GM23338 (cell line): ENCODE results near the gene FOXD4L1.
"Not testable (repeated sequence)": the region's sequence is repeated elsewhere in the genome, so short reads cannot be mapped to it uniquely, and the experiment has no call there.

Experiments used
- CREB1 ChIP-seq: fragments of 250-450 bp; sonication (Bioruptor Pico); IDR thresholded peaks from 2 replicates; pipeline ENCODE4 v1.5.0; 2020; ENCODE audit warnings: low read depth, mild to moderate bottlenecking, moderate library complexity
- EZH2 ChIP-seq: fragments of 200-600 bp; sonication (generic); IDR thresholded peaks from one replicate; pipeline ENCODE4 v1.8.0; 2017; ENCODE audit warnings: antibody characterized with exemption, mild to moderate bottlenecking, low read depth; ENCODE audit not compliant: unreplicated experiment
- EZH2phosphoT487 ChIP-seq: fragments of 200-600 bp; sonication (generic); IDR thresholded peaks from one replicate; pipeline ENCODE4 v1.8.1; 2018; ENCODE audit warnings: antibody characterized with exemption; ENCODE audit not compliant: unreplicated experiment
- JUNB ChIP-seq: IDR thresholded peaks from one replicate; pipeline ENCODE4 v1.6.1; 2016; ENCODE audit warnings: antibody characterized with exemption; ENCODE audit not compliant: unreplicated experiment
- NANOG ChIP-seq: IDR thresholded peaks from 2 replicates; pipeline ENCODE4 v1.6.1; 2016; ENCODE audit warnings: antibody characterized with exemption, borderline replicate concordance
- POLR2AphosphoS5 ChIP-seq: IDR thresholded peaks from 2 replicates; pipeline ENCODE4 v1.6.1; 2016; ENCODE audit warnings: antibody characterized with exemption, low read depth
- ZNF114 ChIP-seq: fragments of 250-450 bp; sonication (Bioruptor Pico); IDR thresholded peaks from 2 replicates; pipeline ENCODE4 v1.5.0; 2020; ENCODE audit warnings: mild to moderate bottlenecking, moderate library complexity
- ZNF331 ChIP-seq: fragments of 250-450 bp; sonication (Bioruptor Pico); IDR thresholded peaks from 2 replicates; pipeline ENCODE4 v1.5.0; 2020; ENCODE audit warnings: low read depth, mild to moderate bottlenecking, moderate library complexity
- TF ChIP-seq, protein P1 (sequence below), 2 experiments: fragments of 200-600 bp in 1 of 2; sonication (generic) in 1 of 2; conservative IDR thresholded peaks; 2 replicates each; pipeline versions ENCODE4 v1.5.1 to v1.6.1; 2016 to 2017; ENCODE audit warnings: antibody characterized with exemption in 2 of 2, low read depth in 2 of 2, mild to moderate bottlenecking in 2 of 2, moderate library complexity in 1 of 2
- TF ChIP-seq, protein P2 (sequence below): IDR thresholded peaks from 2 replicates; pipeline ENCODE4 v1.6.1; 2016; ENCODE audit warnings: antibody characterized with exemption
- TF ChIP-seq, protein P3 (sequence below): IDR thresholded peaks from one replicate; pipeline ENCODE4 v1.6.1; 2018; ENCODE audit warnings: antibody characterized with exemption; ENCODE audit not compliant: unreplicated experiment
- TF ChIP-seq, protein P4 (sequence below): fragments of 250-450 bp; sonication (Bioruptor Pico); IDR thresholded peaks from 2 replicates; pipeline ENCODE4 v1.5.0; 2020; ENCODE audit warnings: mild to moderate bottlenecking, moderate library complexity

DNA sequence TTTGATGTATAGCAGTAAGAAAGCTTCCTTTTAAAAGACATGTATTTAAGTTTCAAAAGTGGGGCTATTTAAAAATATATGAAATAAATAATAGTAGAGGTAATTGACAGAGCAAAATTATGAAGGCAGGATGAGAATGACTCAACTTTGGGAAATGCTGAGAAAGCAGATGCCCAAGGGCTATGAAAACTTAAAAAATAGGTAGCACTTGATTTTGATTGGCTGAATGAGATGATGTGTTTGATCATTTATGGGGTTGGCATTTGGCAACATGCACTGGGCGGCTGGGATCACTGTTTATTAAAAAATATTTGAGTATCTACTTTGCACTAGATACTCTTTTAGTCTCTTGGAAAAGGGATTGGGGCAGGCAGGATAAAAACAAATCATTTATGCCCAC lies 26.5 kb downstream of the FOXD4L1 start:
- TF ChIP-seq, protein P1, sequence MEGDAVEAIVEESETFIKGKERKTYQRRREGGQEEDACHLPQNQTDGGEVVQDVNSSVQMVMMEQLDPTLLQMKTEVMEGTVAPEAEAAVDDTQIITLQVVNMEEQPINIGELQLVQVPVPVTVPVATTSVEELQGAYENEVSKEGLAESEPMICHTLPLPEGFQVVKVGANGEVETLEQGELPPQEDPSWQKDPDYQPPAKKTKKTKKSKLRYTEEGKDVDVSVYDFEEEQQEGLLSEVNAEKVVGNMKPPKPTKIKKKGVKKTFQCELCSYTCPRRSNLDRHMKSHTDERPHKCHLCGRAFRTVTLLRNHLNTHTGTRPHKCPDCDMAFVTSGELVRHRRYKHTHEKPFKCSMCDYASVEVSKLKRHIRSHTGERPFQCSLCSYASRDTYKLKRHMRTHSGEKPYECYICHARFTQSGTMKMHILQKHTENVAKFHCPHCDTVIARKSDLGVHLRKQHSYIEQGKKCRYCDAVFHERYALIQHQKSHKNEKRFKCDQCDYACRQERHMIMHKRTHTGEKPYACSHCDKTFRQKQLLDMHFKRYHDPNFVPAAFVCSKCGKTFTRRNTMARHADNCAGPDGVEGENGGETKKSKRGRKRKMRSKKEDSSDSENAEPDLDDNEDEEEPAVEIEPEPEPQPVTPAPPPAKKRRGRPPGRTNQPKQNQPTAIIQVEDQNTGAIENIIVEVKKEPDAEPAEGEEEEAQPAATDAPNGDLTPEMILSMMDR (conservative IDR thresholded peaks at IDR 0.05; ENCODE audit: low read depth in 2 of 2) = not testable (repeated sequence)
- TF ChIP-seq POLR2AphosphoS5; EZH2; EZH2phosphoT487; CREB1 (CRISPR knock-in tag); JUNB; ZNF114 (CRISPR knock-in tag); NANOG; ZNF331 (CRISPR knock-in tag): not testable (repeated sequence)
- TF ChIP-seq, protein P2, sequence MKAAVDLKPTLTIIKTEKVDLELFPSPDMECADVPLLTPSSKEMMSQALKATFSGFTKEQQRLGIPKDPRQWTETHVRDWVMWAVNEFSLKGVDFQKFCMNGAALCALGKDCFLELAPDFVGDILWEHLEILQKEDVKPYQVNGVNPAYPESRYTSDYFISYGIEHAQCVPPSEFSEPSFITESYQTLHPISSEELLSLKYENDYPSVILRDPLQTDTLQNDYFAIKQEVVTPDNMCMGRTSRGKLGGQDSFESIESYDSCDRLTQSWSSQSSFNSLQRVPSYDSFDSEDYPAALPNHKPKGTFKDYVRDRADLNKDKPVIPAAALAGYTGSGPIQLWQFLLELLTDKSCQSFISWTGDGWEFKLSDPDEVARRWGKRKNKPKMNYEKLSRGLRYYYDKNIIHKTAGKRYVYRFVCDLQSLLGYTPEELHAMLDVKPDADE = not testable (repeated sequence)
- TF ChIP-seq, protein P3, sequence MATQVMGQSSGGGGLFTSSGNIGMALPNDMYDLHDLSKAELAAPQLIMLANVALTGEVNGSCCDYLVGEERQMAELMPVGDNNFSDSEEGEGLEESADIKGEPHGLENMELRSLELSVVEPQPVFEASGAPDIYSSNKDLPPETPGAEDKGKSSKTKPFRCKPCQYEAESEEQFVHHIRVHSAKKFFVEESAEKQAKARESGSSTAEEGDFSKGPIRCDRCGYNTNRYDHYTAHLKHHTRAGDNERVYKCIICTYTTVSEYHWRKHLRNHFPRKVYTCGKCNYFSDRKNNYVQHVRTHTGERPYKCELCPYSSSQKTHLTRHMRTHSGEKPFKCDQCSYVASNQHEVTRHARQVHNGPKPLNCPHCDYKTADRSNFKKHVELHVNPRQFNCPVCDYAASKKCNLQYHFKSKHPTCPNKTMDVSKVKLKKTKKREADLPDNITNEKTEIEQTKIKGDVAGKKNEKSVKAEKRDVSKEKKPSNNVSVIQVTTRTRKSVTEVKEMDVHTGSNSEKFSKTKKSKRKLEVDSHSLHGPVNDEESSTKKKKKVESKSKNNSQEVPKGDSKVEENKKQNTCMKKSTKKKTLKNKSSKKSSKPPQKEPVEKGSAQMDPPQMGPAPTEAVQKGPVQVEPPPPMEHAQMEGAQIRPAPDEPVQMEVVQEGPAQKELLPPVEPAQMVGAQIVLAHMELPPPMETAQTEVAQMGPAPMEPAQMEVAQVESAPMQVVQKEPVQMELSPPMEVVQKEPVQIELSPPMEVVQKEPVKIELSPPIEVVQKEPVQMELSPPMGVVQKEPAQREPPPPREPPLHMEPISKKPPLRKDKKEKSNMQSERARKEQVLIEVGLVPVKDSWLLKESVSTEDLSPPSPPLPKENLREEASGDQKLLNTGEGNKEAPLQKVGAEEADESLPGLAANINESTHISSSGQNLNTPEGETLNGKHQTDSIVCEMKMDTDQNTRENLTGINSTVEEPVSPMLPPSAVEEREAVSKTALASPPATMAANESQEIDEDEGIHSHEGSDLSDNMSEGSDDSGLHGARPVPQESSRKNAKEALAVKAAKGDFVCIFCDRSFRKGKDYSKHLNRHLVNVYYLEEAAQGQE = not testable (repeated sequence)
- TF ChIP-seq, protein P4, sequence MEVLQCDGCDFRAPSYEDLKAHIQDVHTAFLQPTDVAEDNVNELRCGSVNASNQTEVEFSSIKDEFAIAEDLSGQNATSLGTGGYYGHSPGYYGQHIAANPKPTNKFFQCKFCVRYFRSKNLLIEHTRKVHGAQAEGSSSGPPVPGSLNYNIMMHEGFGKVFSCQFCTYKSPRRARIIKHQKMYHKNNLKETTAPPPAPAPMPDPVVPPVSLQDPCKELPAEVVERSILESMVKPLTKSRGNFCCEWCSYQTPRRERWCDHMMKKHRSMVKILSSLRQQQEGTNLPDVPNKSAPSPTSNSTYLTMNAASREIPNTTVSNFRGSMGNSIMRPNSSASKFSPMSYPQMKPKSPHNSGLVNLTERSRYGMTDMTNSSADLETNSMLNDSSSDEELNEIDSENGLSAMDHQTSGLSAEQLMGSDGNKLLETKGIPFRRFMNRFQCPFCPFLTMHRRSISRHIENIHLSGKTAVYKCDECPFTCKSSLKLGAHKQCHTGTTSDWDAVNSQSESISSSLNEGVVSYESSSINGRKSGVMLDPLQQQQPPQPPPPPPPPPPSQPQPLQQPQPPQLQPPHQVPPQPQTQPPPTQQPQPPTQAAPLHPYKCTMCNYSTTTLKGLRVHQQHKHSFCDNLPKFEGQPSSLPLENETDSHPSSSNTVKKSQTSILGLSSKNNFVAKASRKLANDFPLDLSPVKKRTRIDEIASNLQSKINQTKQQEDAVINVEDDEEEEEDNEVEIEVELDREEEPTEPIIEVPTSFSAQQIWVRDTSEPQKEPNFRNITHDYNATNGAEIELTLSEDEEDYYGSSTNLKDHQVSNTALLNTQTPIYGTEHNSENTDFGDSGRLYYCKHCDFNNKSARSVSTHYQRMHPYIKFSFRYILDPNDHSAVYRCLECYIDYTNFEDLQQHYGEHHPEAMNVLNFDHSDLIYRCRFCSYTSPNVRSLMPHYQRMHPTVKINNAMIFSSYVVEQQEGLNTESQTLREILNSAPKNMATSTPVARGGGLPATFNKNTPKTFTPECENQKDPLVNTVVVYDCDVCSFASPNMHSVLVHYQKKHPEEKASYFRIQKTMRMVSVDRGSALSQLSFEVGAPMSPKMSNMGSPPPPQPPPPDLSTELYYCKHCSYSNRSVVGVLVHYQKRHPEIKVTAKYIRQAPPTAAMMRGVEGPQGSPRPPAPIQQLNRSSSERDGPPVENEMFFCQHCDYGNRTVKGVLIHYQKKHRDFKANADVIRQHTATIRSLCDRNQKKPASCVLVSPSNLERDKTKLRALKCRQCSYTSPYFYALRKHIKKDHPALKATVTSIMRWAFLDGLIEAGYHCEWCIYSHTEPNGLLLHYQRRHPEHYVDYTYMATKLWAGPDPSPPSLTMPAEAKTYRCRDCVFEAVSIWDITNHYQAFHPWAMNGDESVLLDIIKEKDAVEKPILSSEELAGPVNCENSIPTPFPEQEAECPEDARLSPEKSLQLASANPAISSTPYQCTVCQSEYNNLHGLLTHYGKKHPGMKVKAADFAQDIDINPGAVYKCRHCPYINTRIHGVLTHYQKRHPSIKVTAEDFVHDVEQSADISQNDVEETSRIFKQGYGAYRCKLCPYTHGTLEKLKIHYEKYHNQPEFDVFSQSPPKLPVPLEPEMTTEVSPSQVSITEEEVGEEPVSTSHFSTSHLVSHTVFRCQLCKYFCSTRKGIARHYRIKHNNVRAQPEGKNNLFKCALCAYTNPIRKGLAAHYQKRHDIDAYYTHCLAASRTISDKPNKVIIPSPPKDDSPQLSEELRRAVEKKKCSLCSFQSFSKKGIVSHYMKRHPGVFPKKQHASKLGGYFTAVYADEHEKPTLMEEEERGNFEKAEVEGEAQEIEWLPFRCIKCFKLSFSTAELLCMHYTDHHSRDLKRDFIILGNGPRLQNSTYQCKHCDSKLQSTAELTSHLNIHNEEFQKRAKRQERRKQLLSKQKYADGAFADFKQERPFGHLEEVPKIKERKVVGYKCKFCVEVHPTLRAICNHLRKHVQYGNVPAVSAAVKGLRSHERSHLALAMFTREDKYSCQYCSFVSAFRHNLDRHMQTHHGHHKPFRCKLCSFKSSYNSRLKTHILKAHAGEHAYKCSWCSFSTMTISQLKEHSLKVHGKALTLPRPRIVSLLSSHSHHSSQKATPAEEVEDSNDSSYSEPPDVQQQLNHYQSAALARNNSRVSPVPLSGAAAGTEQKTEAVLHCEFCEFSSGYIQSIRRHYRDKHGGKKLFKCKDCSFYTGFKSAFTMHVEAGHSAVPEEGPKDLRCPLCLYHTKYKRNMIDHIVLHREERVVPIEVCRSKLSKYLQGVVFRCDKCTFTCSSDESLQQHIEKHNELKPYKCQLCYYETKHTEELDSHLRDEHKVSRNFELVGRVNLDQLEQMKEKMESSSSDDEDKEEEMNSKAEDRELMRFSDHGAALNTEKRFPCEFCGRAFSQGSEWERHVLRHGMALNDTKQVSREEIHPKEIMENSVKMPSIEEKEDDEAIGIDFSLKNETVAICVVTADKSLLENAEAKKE (CRISPR knock-in tag) = not testable (repeated sequence)
